Measurements from ENCODE around the gene IL17F.

Gene IL17F

DNA sequence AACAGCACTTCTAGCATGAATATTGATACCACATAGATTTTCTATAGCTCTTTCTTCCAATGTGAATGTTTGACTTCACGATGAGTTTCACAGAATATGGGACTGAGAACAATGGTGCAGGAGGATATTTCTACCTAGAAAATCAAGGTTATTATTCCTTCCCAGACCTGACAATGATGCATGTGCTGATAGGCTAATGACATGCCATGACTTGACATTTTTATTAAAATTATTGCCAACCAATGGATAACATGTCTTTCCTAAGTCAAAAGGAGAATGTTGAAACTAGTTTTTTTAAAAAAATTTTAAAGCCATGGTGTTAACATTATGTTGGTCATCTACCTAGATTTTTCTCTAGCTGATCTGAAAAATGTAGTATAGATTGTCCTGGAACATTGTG, 57.2 kb downstream of the IL17F start:
- DNase-seq: no peak

Measured in AML-193 (cell line).